GM23338 (cell line): ENCODE data around the gene SNTB2.

Experiments
- CREB1 ChIP-seq: fragments of 250-450 bp; sonication (Bioruptor Pico); IDR thresholded peaks from 2 replicates; pipeline ENCODE4 v1.5.0; 2020; ENCODE audit warnings: low read depth, mild to moderate bottlenecking, moderate library complexity
- CTCF ChIP-seq, 2 experiments: fragments of 200-600 bp in 1 of 2; sonication (generic) in 1 of 2; conservative IDR thresholded peaks; 2 replicates each; pipeline versions ENCODE4 v1.5.1 to v1.6.1; 2016 to 2017; ENCODE audit warnings: antibody characterized with exemption in 2 of 2, low read depth in 2 of 2, mild to moderate bottlenecking in 2 of 2, moderate library complexity in 1 of 2
- EZH2 ChIP-seq: fragments of 200-600 bp; sonication (generic); IDR thresholded peaks from one replicate; pipeline ENCODE4 v1.8.0; 2017; ENCODE audit warnings: antibody characterized with exemption, mild to moderate bottlenecking, low read depth; ENCODE audit not compliant: unreplicated experiment
- EZH2phosphoT487 ChIP-seq: fragments of 200-600 bp; sonication (generic); IDR thresholded peaks from one replicate; pipeline ENCODE4 v1.8.1; 2018; ENCODE audit warnings: antibody characterized with exemption; ENCODE audit not compliant: unreplicated experiment
- JUNB ChIP-seq: IDR thresholded peaks from one replicate; pipeline ENCODE4 v1.6.1; 2016; ENCODE audit warnings: antibody characterized with exemption; ENCODE audit not compliant: unreplicated experiment
- NANOG ChIP-seq: IDR thresholded peaks from 2 replicates; pipeline ENCODE4 v1.6.1; 2016; ENCODE audit warnings: antibody characterized with exemption, borderline replicate concordance
- POLR2AphosphoS5 ChIP-seq: IDR thresholded peaks from 2 replicates; pipeline ENCODE4 v1.6.1; 2016; ENCODE audit warnings: antibody characterized with exemption, low read depth
- ZNF114 ChIP-seq: fragments of 250-450 bp; sonication (Bioruptor Pico); IDR thresholded peaks from 2 replicates; pipeline ENCODE4 v1.5.0; 2020; ENCODE audit warnings: mild to moderate bottlenecking, moderate library complexity
- ZNF331 ChIP-seq: fragments of 250-450 bp; sonication (Bioruptor Pico); IDR thresholded peaks from 2 replicates; pipeline ENCODE4 v1.5.0; 2020; ENCODE audit warnings: low read depth, mild to moderate bottlenecking, moderate library complexity
- TF ChIP-seq, protein P1 (sequence below): IDR thresholded peaks from one replicate; pipeline ENCODE4 v1.6.1; 2018; ENCODE audit warnings: antibody characterized with exemption; ENCODE audit not compliant: unreplicated experiment
- TF ChIP-seq, protein P2 (sequence below): IDR thresholded peaks from 2 replicates; pipeline ENCODE4 v1.6.1; 2016; ENCODE audit warnings: antibody characterized with exemption

GRCh38 chr16:69225121-69225520 is 38.2 kb downstream of the SNTB2 start:
- TF ChIP-seq CTCF (conservative IDR thresholded peaks at IDR 0.05; ENCODE audit: low read depth in 2 of 2), result no peak
- TF ChIP-seq, protein P1, sequence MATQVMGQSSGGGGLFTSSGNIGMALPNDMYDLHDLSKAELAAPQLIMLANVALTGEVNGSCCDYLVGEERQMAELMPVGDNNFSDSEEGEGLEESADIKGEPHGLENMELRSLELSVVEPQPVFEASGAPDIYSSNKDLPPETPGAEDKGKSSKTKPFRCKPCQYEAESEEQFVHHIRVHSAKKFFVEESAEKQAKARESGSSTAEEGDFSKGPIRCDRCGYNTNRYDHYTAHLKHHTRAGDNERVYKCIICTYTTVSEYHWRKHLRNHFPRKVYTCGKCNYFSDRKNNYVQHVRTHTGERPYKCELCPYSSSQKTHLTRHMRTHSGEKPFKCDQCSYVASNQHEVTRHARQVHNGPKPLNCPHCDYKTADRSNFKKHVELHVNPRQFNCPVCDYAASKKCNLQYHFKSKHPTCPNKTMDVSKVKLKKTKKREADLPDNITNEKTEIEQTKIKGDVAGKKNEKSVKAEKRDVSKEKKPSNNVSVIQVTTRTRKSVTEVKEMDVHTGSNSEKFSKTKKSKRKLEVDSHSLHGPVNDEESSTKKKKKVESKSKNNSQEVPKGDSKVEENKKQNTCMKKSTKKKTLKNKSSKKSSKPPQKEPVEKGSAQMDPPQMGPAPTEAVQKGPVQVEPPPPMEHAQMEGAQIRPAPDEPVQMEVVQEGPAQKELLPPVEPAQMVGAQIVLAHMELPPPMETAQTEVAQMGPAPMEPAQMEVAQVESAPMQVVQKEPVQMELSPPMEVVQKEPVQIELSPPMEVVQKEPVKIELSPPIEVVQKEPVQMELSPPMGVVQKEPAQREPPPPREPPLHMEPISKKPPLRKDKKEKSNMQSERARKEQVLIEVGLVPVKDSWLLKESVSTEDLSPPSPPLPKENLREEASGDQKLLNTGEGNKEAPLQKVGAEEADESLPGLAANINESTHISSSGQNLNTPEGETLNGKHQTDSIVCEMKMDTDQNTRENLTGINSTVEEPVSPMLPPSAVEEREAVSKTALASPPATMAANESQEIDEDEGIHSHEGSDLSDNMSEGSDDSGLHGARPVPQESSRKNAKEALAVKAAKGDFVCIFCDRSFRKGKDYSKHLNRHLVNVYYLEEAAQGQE, result no peak
- TF ChIP-seq POLR2AphosphoS5, result no peak
- TF ChIP-seq CREB1 (CRISPR knock-in tag), result no peak
- TF ChIP-seq NANOG, result no peak
- no peak for TF ChIP-seq EZH2
- no peak for TF ChIP-seq EZH2phosphoT487
- TF ChIP-seq, protein P2, sequence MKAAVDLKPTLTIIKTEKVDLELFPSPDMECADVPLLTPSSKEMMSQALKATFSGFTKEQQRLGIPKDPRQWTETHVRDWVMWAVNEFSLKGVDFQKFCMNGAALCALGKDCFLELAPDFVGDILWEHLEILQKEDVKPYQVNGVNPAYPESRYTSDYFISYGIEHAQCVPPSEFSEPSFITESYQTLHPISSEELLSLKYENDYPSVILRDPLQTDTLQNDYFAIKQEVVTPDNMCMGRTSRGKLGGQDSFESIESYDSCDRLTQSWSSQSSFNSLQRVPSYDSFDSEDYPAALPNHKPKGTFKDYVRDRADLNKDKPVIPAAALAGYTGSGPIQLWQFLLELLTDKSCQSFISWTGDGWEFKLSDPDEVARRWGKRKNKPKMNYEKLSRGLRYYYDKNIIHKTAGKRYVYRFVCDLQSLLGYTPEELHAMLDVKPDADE, result no peak
- TF ChIP-seq JUNB, result no peak
- TF ChIP-seq ZNF331 (CRISPR knock-in tag), result no peak
- no peak for TF ChIP-seq ZNF114 (CRISPR knock-in tag)
